ENCODE results near the gene TMPRSS9. TPM values are rescaled to one million over a fixed set of nuclear protein-coding genes. Genes with fewer than 3 reads are reported as not detected.

TMPRSS9 gene
- total RNA-seq, 3 donors from 2014 or later (not counting 1 experiment from before 2014, with no cell fraction given), result not detected

GRCh38 chr19:2320939-2321338 lies 39.1 kb upstream of the TMPRSS9 start:
- Mint-ChIP-seq H3K4me3 (no peak overlapping the region), H3K36me3 (no peaks in the 10 kb centered on the region), H3K27me3 (ENCODE audit: low read depth in 2 of 2) (no peaks in the 10 kb centered on the region), H3K9me3 (no peaks in the 10 kb centered on the region), H3K4me1 (peaks cover 8 to 12% of the 10 kb centered on the region in 2 donors), H3K27ac (no peak overlapping the region)
- Histone ChIP-seq H3K4me1 (ENCODE audit: control insufficient read depth, insufficient read depth, low read length) (peaks cover 32% of the 10 kb centered on the region), H3K36me3 (ENCODE audit: control insufficient read depth, insufficient read depth, low read length) (peaks cover 10% of the 10 kb centered on the region), H3K4me3 (ENCODE audit: low read length) (no peak overlapping the region), H3K27ac (ENCODE audit: low read length) (no peak overlapping the region), H3K9me3 (ENCODE audit: control insufficient read depth, insufficient read depth, low read length) (no peaks in the 10 kb centered on the region), H3K27me3 (ENCODE audit: control insufficient read depth, insufficient read depth, low read length) (no peaks in the 10 kb centered on the region)
- 97% methylated on average over 12 of the region's 12 CpGs for WGBS (ENCODE audit: insufficient coverage)
- no peak for DNase-seq
- intact Hi-C loops (cut with micrococcal nuclease), result loop anchor here (10.0 kb wide), 1 partner anchor 46 kb away; no protein-coding TSS in a partner anchor
- TF ChIP-seq CTCF (IDR thresholded peaks at IDR 0.05), result no peak
- no peak for ATAC-seq

DNA sequence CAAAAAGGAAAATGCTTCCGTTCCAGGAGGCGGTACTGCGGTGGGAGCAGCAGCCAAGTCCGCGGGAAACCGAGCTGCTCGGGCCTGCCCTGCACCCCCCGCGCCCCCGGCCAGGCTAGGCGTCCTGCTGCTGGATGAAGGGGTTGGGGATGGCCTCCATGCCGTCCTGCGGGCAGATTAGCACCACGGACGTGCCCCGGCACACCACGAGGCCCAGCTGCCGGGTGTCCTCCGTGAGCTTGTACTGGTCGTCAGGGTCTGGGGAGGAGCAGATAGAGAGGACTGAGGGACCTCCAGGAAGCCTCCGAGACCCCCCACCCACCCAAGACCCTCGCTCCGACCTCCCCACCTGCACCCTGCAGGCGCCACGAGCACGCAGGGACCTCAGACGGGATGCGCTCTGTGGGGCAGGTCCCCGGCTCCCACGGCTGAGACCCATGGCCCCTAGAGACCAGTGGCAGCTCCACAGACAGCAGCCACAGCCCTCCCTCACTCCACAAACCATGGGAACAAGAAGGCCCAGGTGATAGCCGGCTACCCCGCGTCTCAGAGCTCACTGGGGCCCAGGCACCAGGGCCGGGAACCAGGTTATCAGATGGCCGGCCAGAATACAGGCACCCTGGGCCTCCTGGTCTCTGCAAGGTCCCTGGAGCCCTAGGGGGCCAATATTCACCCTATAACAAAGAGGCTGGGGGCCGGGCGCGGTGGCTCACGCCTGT lies 38.3 kb upstream of the TMPRSS9 start:
- no peaks in the 10 kb centered on the region for H3K36me3 Mint-ChIP-seq
- Histone ChIP-seq H3K4me1 (ENCODE audit: control insufficient read depth, insufficient read depth, low read length) (peaks cover 34% of the 10 kb centered on the region), H3K9me3 (ENCODE audit: control insufficient read depth, insufficient read depth, low read length) (no peaks in the 10 kb centered on the region), H3K36me3 (ENCODE audit: control insufficient read depth, insufficient read depth, low read length) (peaks cover 11% of the 10 kb centered on the region), H3K27me3 (ENCODE audit: control insufficient read depth, insufficient read depth, low read length) (no peaks in the 10 kb centered on the region), H3K27ac (ENCODE audit: low read length) (no peak overlapping the region), H3K4me3 (ENCODE audit: low read length) (no peak overlapping the region)
- ATAC-seq (no peak), DNase-seq (no peak)
- peaks cover 9 to 16% of the 10 kb centered on the region in 2 donors for H3K4me1 Mint-ChIP-seq
- intact Hi-C loops (cut with micrococcal nuclease), result loop anchor here (10.0 kb wide), 1 partner anchor 47 kb away; no protein-coding TSS in a partner anchor
- H3K27me3 Mint-ChIP-seq (ENCODE audit: low read depth in 2 of 2), result no peaks in the 10 kb centered on the region
- H3K9me3 Mint-ChIP-seq, result no peaks in the 10 kb centered on the region
- no peak overlapping the region for H3K4me3 Mint-ChIP-seq
- H3K27ac Mint-ChIP-seq, result no peak overlapping the region
- no peak for TF ChIP-seq CTCF (IDR thresholded peaks at IDR 0.05)
- 94% methylated on average over 39 of the region's 39 CpGs for WGBS (ENCODE audit: insufficient coverage)

DNA sequence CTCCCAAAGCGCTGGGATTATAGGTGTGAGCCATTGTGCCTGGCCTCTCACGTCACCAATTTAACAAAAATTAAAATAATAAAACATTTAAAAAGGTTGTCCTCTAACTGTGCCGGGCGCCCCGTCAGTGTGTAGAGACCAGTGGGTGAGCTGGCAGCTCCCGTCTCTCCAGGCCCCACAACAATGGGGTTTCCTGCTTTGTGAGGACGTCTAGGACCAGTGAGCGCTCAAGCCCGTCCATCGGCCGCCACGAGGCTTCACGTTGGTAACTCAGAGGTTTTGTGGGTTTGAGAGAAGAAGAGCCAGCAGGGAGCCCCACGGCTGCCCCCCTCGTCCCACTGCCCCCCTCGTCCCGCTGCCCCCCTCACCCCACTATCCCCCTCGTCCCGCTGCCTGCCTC lies 36.4 kb upstream of the TMPRSS9 start:
- no peak for TF ChIP-seq CTCF (IDR thresholded peaks at IDR 0.05)
- no peak for ATAC-seq
- H3K27me3 ChIP-seq (ENCODE audit: control insufficient read depth, insufficient read depth, low read length), result no peaks in the 10 kb centered on the region
- Mint-ChIP-seq H3K36me3 (no peaks in the 10 kb centered on the region), H3K9me3 (no peaks in the 10 kb centered on the region), H3K27me3 (ENCODE audit: low read depth in 2 of 2) (no peaks in the 10 kb centered on the region), H3K4me3 (no peak overlapping the region), H3K4me1 (peaks cover 15 to 33% of the 10 kb centered on the region in 2 donors), H3K27ac (no peak overlapping the region)
- no peak for DNase-seq
- H3K36me3 ChIP-seq (ENCODE audit: control insufficient read depth, insufficient read depth, low read length), result peaks cover 11% of the 10 kb centered on the region
- WGBS (ENCODE audit: insufficient coverage), result 68% methylated on average over 13 of the region's 19 CpGs
- peaks cover 48% of the 10 kb centered on the region for H3K4me1 ChIP-seq (ENCODE audit: control insufficient read depth, insufficient read depth, low read length)
- no peak overlapping the region for H3K27ac ChIP-seq (ENCODE audit: low read length)
- H3K4me3 ChIP-seq (ENCODE audit: low read length), result no peak overlapping the region
- no peaks in the 10 kb centered on the region for H3K9me3 ChIP-seq (ENCODE audit: control insufficient read depth, insufficient read depth, low read length)
- intact Hi-C loops (cut with micrococcal nuclease), result loop anchor here (10.0 kb wide), 1 partner anchor 49 kb away; no protein-coding TSS in a partner anchor

All from natural killer cell (primary cell).